KMS-11 (cell line): ENCODE data around the gene MAP3K7CL.

Source experiments
- H2AFZ ChIP-seq: fragments of 200-600 bp; sonication (generic); 2 replicates; pipeline ENCODE4 v1.6.1; 2016; ENCODE audit warnings: antibody characterized with exemption, mixed run types, low read depth
- H3K27ac ChIP-seq: fragments of 200-600 bp; sonication (generic); 2 replicates; pipeline ENCODE4 v1.6.1; 2016; ENCODE audit warnings: mild to moderate bottlenecking, mixed run types
- H3K27me3 ChIP-seq: fragments of 200-600 bp; sonication (generic); 2 replicates; pipeline ENCODE4 v1.6.1; 2017; ENCODE audit warnings: mild to moderate bottlenecking, low read depth, mixed run types, moderate library complexity; ENCODE audit not compliant: insufficient read depth
- H3K36me3 ChIP-seq: fragments of 200-600 bp; sonication (generic); 2 replicates; pipeline ENCODE4 v1.6.1; 2017; ENCODE audit warnings: mild to moderate bottlenecking, mixed run types; ENCODE audit not compliant: insufficient read depth
- H3K4me1 ChIP-seq: fragments of 200-600 bp; sonication (generic); 2 replicates; pipeline ENCODE4 v1.6.1; 2016; ENCODE audit warnings: mild to moderate bottlenecking, low read depth, mixed run types; ENCODE audit not compliant: poor library complexity, severe bottlenecking
- H3K4me2 ChIP-seq: fragments of 200-600 bp; sonication (generic); 2 replicates; pipeline ENCODE4 v1.7.0; 2016; ENCODE audit warnings: mild to moderate bottlenecking, mixed run types
- H3K4me3 ChIP-seq: fragments of 200-600 bp; sonication (generic); IDR thresholded peaks from 2 replicates; pipeline ENCODE4 v1.6.1; 2017; ENCODE audit warnings: low read depth, low read length, mixed read lengths; ENCODE audit not compliant: insufficient read depth
- H3K79me2 ChIP-seq: fragments of 200-600 bp; sonication (generic); 2 replicates; pipeline ENCODE4 v1.6.1; 2016; ENCODE audit warnings: low read depth, mixed run types; ENCODE audit not compliant: insufficient read depth
- H3K9ac ChIP-seq: fragments of 200-600 bp; sonication (generic); 2 replicates; pipeline ENCODE4 v1.6.1; 2016; ENCODE audit warnings: mild to moderate bottlenecking, mixed run types
- H4K20me1 ChIP-seq: fragments of 200-600 bp; sonication (generic); 2 replicates; pipeline ENCODE4 v1.6.1; 2016; ENCODE audit warnings: mild to moderate bottlenecking, mixed run types; ENCODE audit not compliant: insufficient read depth
- TF ChIP-seq, protein P1 (sequence below): fragments of 200-600 bp; sonication (generic); conservative IDR thresholded peaks from 2 replicates; pipeline ENCODE4 v1.6.1; 2017; ENCODE audit warnings: low read depth, mild to moderate bottlenecking, antibody characterized with exemption, low read length, moderate library complexity, mixed read lengths

MAP3K7CL gene

DNA sequence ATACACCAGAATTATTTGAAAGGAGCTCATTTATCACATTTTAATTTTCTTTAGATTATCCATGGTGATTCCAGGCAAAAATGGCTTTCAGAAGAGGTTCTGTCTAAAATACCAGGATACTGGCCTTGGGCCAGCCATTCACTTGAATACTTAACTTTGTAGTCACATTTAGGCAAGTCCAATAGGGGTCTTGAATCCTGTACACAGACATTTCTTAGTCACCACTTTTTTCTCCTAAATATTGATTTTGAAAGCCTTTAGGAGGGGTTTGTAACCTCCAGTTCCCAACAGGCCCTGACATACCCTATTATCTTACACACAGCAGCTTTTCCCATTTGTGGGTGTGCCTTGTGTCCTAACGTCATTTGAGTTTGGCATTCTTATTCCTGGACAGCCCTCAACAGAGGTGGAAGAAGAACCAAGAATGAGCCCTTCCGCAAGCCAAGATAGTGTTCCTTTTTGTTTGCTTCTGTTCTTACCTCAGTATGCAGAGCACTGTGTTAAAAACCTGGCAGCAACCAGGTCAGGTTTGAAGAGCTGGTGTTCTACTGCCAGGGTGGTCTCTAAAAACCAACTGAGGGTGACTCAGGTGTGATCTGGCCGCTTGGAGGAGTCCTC is 19.5 kb downstream of the MAP3K7CL start:
- Histone ChIP-seq H3K4me1 (peaks cover 47% of the 10 kb centered on the region), H3K27ac (no peak overlapping the region), H4K20me1 (no peaks in the 10 kb centered on the region), H3K4me3 (no peak overlapping the region), H3K4me2 (peak overlapping the region; percentile 72; the same call in 1 of the 2 replicates), H2AFZ (no peak overlapping the region), H3K36me3 (no peaks in the 10 kb centered on the region), H3K9ac (no peak overlapping the region), H3K79me2 (no peaks in the 10 kb centered on the region), H3K27me3 (no peaks in the 10 kb centered on the region)
- TF ChIP-seq, protein P1, sequence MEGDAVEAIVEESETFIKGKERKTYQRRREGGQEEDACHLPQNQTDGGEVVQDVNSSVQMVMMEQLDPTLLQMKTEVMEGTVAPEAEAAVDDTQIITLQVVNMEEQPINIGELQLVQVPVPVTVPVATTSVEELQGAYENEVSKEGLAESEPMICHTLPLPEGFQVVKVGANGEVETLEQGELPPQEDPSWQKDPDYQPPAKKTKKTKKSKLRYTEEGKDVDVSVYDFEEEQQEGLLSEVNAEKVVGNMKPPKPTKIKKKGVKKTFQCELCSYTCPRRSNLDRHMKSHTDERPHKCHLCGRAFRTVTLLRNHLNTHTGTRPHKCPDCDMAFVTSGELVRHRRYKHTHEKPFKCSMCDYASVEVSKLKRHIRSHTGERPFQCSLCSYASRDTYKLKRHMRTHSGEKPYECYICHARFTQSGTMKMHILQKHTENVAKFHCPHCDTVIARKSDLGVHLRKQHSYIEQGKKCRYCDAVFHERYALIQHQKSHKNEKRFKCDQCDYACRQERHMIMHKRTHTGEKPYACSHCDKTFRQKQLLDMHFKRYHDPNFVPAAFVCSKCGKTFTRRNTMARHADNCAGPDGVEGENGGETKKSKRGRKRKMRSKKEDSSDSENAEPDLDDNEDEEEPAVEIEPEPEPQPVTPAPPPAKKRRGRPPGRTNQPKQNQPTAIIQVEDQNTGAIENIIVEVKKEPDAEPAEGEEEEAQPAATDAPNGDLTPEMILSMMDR: no peak

DNA sequence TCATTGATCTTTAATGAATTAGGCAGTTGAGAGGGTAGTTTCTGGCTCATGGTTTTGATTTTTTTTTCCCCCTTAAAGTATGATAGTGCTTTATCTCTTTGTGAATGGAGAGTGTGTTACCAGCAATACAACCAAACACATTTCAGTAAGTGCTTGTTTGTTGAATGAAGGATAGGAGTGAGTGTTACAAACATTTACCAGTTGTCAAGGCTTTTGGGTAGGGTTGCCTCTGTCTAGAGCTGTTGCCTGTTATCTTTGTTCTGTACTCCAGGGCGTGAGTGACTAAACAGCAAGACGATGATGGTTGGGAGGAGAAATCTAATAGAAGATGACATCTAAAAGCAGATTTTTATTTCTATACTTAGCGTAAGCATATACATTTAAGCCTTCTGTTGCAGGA is 21.5 kb downstream of the MAP3K7CL start:
- H3K79me2 ChIP-seq: no peaks in the 10 kb centered on the region
- H3K4me2 ChIP-seq: no peak overlapping the region
- H3K36me3 ChIP-seq: no peaks in the 10 kb centered on the region
- no peak overlapping the region for H3K4me3 ChIP-seq
- TF ChIP-seq, protein P1: no peak
- H4K20me1 ChIP-seq: no peaks in the 10 kb centered on the region
- no peak overlapping the region for H3K9ac ChIP-seq
- peaks cover 34% of the 10 kb centered on the region for H3K4me1 ChIP-seq
- no peak overlapping the region for H2AFZ ChIP-seq
- no peaks in the 10 kb centered on the region for H3K27me3 ChIP-seq
- H3K27ac ChIP-seq: no peak overlapping the region

DNA sequence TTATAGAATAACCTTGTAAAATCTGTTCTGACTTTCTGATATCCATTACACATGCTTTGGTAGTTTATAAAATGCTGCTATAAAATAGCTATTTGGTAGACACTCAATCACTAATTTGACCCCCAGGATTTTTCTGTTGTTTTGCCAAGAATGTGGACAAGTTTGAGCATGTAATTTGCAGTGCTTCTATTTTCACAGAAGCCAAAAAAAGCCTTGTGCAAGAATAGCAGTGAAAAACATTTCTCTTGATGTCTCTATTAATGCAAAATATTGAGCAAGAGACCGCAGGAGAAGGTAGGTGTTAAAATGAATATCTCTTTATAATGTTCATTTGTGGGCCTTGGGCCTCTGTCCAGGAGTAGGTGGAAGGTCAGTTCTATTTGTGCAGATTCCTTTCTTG is 22.5 kb downstream of the MAP3K7CL start:
- H4K20me1 ChIP-seq: no peaks in the 10 kb centered on the region
- no peak overlapping the region for H2AFZ ChIP-seq
- H3K4me2 ChIP-seq: no peak overlapping the region
- no peak overlapping the region for H3K9ac ChIP-seq
- H3K27me3 ChIP-seq: no peaks in the 10 kb centered on the region
- TF ChIP-seq, protein P1: no peak
- H3K4me3 ChIP-seq: no peak overlapping the region
- no peaks in the 10 kb centered on the region for H3K79me2 ChIP-seq
- peaks cover 26% of the 10 kb centered on the region for H3K4me1 ChIP-seq
- H3K27ac ChIP-seq: no peak overlapping the region
- H3K36me3 ChIP-seq: no peaks in the 10 kb centered on the region

DNA sequence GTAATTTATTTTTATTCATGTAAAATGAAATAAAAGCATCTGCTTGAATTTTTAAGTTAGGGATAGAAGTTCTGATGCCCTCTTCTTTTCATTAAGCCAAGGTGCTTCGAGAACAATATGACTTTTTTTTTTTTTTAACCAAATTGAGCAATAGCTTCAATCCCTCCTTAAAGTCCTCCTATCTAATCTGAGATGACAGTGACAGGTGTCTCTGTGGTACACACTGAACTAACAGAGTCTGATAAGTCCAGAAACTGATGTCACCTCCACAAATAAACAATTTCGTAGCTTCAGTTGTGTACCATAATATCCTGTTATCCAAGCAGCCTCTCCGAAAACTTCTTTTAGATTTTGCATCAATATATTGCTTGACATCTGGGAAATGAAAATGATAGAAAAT is 23.8 kb downstream of the MAP3K7CL start:
- H3K27ac ChIP-seq: no peak overlapping the region
- H3K4me1 ChIP-seq: peaks cover 16% of the 10 kb centered on the region

More for the DNA sequence above, 23.8 kb downstream of the MAP3K7CL start:
- TF ChIP-seq, protein P1: no peak
- H3K9ac ChIP-seq: no peak overlapping the region
- no peak overlapping the region for H3K4me2 ChIP-seq
- no peaks in the 10 kb centered on the region for H3K27me3 ChIP-seq
- no peaks in the 10 kb centered on the region for H3K36me3 ChIP-seq
- no peaks in the 10 kb centered on the region for H3K79me2 ChIP-seq
- no peak overlapping the region for H3K4me3 ChIP-seq
- no peak overlapping the region for H2AFZ ChIP-seq
- H4K20me1 ChIP-seq: no peaks in the 10 kb centered on the region
